Measurements from ENCODE around the gene SLC12A8.

Gene SLC12A8

DNA sequence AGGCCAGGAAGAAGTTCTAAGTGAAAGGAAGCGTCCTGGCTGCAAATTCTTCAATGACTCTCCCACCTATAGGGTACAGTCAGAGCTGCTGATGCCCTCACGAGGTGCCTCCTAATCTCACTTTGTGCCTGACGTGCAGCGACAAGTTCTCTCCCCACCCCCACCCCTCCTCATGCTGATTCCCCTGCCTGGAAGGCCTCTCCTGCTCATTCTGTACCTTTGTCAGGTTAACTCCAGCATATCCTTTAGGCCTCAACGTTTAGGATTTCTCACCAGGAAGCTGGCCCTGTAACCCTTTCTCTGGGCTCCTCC is 25.0 kb downstream of the SLC12A8 start:
- Histone ChIP-seq H3K4me1 (peaks cover 5% of the 10 kb centered on the region), H3K79me2 (no peaks in the 10 kb centered on the region), H2AFZ (no peak overlapping the region), H3K27me3 (ENCODE audit: control insufficient read depth, insufficient read depth, low read length) (no peaks in the 10 kb centered on the region), H3K9me3 (ENCODE audit: control insufficient read depth, low read length) (no peaks in the 10 kb centered on the region), H3K36me3 (ENCODE audit: control insufficient read depth, insufficient read depth, low read length) (no peaks in the 10 kb centered on the region), H3K4me3 (ENCODE audit: low read depth, low read length) (no peak overlapping the region), H3K9ac (no peak overlapping the region), H3K4me2 (ENCODE audit: low read length) (no peak overlapping the region), H3K27ac (no peak overlapping the region)
- TF ChIP-seq, protein P1, sequence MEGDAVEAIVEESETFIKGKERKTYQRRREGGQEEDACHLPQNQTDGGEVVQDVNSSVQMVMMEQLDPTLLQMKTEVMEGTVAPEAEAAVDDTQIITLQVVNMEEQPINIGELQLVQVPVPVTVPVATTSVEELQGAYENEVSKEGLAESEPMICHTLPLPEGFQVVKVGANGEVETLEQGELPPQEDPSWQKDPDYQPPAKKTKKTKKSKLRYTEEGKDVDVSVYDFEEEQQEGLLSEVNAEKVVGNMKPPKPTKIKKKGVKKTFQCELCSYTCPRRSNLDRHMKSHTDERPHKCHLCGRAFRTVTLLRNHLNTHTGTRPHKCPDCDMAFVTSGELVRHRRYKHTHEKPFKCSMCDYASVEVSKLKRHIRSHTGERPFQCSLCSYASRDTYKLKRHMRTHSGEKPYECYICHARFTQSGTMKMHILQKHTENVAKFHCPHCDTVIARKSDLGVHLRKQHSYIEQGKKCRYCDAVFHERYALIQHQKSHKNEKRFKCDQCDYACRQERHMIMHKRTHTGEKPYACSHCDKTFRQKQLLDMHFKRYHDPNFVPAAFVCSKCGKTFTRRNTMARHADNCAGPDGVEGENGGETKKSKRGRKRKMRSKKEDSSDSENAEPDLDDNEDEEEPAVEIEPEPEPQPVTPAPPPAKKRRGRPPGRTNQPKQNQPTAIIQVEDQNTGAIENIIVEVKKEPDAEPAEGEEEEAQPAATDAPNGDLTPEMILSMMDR (IDR thresholded peaks at IDR 0.05), result no peak

DNA sequence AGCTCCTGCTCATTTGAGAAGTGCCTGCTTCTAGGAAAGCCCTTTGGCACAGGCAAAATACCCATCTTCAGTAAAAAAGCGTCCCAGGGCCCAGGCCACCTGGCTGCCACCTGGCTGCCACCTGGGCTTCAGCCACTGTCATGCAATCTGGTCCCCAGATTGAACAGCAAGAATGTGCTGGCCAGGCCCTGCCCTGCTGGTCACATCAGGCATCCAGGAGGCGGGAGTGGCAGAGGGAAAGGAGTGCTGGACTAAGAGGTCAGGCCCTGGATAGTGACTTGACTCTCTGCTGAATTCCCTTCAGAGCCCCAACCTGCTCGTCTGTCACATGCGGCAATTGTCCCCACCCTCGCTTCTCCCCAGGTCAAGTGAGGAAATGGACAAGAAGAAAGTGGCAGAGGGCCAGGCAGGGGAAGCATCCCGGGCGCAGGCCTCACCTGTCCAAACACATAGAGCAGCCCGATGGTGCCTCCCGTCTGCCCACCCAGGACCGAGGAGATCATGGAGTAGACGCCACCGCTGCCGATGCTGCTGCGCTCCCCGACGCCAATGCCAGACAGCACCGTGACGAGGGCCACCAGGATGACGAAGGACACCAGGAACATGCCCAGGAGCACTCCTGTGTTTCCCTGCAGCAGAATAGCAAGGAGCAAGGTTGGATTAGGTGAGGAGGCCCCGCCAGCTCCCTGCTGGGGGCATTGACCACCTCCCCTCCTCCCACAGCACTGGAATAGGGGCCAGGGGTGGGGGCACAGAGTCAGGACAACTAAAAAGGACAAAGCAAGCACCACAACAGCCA is 25.5 kb downstream of the SLC12A8 start:
- Histone ChIP-seq H3K27me3 (ENCODE audit: control insufficient read depth, insufficient read depth, low read length) (no peaks in the 10 kb centered on the region), H2AFZ (peak overlapping the region; percentile 51), H3K9ac (no peak overlapping the region), H3K4me2 (ENCODE audit: low read length) (no peak overlapping the region), H3K27ac (no peak overlapping the region), H3K9me3 (ENCODE audit: control insufficient read depth, low read length) (no peaks in the 10 kb centered on the region), H3K4me1 (peaks cover 5% of the 10 kb centered on the region), H3K79me2 (no peaks in the 10 kb centered on the region), H3K4me3 (ENCODE audit: low read depth, low read length) (no peak overlapping the region), H3K36me3 (ENCODE audit: control insufficient read depth, insufficient read depth, low read length) (no peaks in the 10 kb centered on the region)
- TF ChIP-seq, protein P1 (IDR thresholded peaks at IDR 0.05), result no peak

DNA sequence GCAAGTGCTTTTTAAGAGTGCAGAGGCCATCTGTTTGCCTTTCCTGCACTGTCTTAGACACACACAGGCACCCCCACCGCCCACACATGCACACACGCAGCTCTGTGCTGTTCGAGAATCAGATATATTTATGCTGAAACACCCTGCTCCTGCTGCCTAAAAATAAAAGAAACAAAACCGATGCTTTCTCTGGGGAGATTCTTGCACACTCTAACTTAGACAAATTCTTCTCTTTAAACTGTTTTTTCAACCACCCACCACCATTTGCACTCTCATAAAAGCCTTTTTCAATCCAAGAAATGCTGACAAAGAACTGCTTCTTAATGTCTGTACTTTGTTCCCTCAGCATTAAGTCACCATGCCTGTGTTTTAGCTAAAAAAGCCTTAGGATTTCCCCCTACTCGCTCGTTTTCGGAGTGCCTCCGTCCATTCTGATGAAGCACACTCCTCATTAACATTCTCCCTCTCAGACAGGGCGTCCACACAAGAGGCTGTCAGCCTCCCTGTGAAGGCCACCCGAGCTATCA is 26.2 kb downstream of the SLC12A8 start:
- TF ChIP-seq, protein P1 (IDR thresholded peaks at IDR 0.05), result no peak
- no peaks in the 10 kb centered on the region for H3K79me2 ChIP-seq
- no peak overlapping the region for H3K9ac ChIP-seq
- no peak overlapping the region for H3K4me3 ChIP-seq (ENCODE audit: low read depth, low read length)
- H3K36me3 ChIP-seq (ENCODE audit: control insufficient read depth, insufficient read depth, low read length), result no peaks in the 10 kb centered on the region
- H3K4me1 ChIP-seq, result peaks cover 5% of the 10 kb centered on the region
- no peak overlapping the region for H3K27ac ChIP-seq
- no peak overlapping the region for H3K4me2 ChIP-seq (ENCODE audit: low read length)
- no peaks in the 10 kb centered on the region for H3K27me3 ChIP-seq (ENCODE audit: control insufficient read depth, insufficient read depth, low read length)
- H2AFZ ChIP-seq, result peak overlapping the region; percentile 51
- no peaks in the 10 kb centered on the region for H3K9me3 ChIP-seq (ENCODE audit: control insufficient read depth, low read length)

DNA sequence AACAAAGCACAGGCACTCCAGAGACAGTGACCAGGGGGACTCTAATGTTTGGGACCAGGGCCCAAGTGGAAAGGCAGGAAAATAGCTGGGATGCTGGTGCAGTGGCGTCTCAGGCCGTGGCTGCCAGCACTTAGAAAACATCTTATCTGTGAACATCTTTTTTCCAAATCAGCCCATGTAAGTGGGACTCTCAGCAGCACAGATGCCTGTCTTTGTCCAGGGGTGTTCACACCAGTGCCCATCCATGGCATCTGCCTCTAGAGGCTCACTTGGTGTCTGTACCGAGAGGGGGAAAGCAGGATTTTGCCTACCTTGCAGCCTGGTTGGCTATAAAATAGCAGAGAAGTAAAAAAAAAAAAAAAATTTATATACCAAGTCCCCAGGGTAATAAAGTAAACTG is 26.7 kb downstream of the SLC12A8 start:
- TF ChIP-seq, protein P1 (IDR thresholded peaks at IDR 0.05), result no peak
- Histone ChIP-seq H3K36me3 (ENCODE audit: control insufficient read depth, insufficient read depth, low read length) (no peaks in the 10 kb centered on the region), H2AFZ (peak overlapping the region; percentile 4), H3K9me3 (ENCODE audit: control insufficient read depth, low read length) (no peaks in the 10 kb centered on the region), H3K79me2 (no peaks in the 10 kb centered on the region), H3K27me3 (ENCODE audit: control insufficient read depth, insufficient read depth, low read length) (no peaks in the 10 kb centered on the region), H3K4me3 (ENCODE audit: low read depth, low read length) (no peak overlapping the region), H3K27ac (no peak overlapping the region), H3K9ac (no peak overlapping the region), H3K4me2 (ENCODE audit: low read length) (no peak overlapping the region), H3K4me1 (peaks cover 5% of the 10 kb centered on the region)

DNA sequence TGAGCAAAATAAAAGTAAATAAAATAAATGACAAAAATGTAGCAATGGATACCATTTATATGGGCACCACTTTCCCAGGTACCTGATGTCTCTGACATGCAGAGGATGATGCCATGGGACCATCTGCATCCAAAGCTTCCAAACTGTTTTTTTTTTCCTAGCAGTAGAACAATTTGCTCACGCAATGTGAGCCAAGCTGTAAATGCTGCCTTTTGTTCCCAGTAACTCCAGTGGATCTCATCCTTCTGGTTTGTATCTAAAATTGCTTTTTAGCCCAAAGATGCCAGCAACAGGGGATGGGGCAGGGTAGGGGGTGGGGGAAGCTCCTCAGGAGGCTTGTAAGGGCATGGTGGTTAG is 32.7 kb downstream of the SLC12A8 start:
- no peaks in the 10 kb centered on the region for H3K9me3 ChIP-seq (ENCODE audit: control insufficient read depth, low read length)
- no peak overlapping the region for H3K4me3 ChIP-seq (ENCODE audit: low read depth, low read length)
- H3K79me2 ChIP-seq, result no peaks in the 10 kb centered on the region
- no peak overlapping the region for H3K4me2 ChIP-seq (ENCODE audit: low read length)
- peaks cover 5% of the 10 kb centered on the region for H3K4me1 ChIP-seq
- no peaks in the 10 kb centered on the region for H3K36me3 ChIP-seq (ENCODE audit: control insufficient read depth, insufficient read depth, low read length)
- TF ChIP-seq, protein P1 (IDR thresholded peaks at IDR 0.05), result no peak
- no peaks in the 10 kb centered on the region for H3K27me3 ChIP-seq (ENCODE audit: control insufficient read depth, insufficient read depth, low read length)
- no peak overlapping the region for H3K9ac ChIP-seq
- no peak overlapping the region for H3K27ac ChIP-seq
- no peak overlapping the region for H2AFZ ChIP-seq

Measured in parathyroid adenoma (tissue), 2 donors.